H9 (cell line): Measurements from ENCODE around the gene TBXAS1. TPM values are rescaled to one million over a fixed set of nuclear protein-coding genes. Genes with fewer than 3 reads are reported as not detected.

Source experiments
- DNase-seq: peaks from one replicate; pipeline ENCODE4 v3.0.0-alpha.2; 2017
- H2AFZ ChIP-seq: one replicate; pipeline ENCODE4 v1.6.1; 2013; ENCODE audit warnings: mild to moderate bottlenecking, low read length, control low read depth, moderate library complexity
- H2AK5ac ChIP-seq: 2 replicates; pipeline ENCODE4 v1.6.1; 2013; ENCODE audit warnings: low read length, control low read depth, mixed read lengths; ENCODE audit not compliant: insufficient read length
- H2BK120ac ChIP-seq: one replicate; pipeline ENCODE4 v1.6.1; 2013; ENCODE audit warnings: low read depth, mild to moderate bottlenecking, low read length, control low read depth, inconsistent platforms; ENCODE audit not compliant: poor library complexity, severe bottlenecking
- H2BK12ac ChIP-seq: 2 replicates; pipeline ENCODE4 v1.6.1; 2013; ENCODE audit warnings: low read length, control low read depth, mixed read lengths, low read depth; ENCODE audit not compliant: insufficient read length
- H2BK15ac ChIP-seq: 2 replicates; pipeline ENCODE4 v1.6.1; 2013; ENCODE audit warnings: low read depth, low read length, control low read depth
- H2BK20ac ChIP-seq: one replicate; pipeline ENCODE4 v1.6.1; 2013; ENCODE audit warnings: low read depth, mild to moderate bottlenecking, low read length, control low read depth, inconsistent platforms; ENCODE audit not compliant: poor library complexity, severe bottlenecking
- H2BK5ac ChIP-seq: 2 replicates; pipeline ENCODE4 v1.6.1; 2013; ENCODE audit warnings: low read length, control low read depth, mixed read lengths; ENCODE audit not compliant: insufficient read length
- H3K14ac ChIP-seq: 2 replicates; pipeline ENCODE4 v1.6.1; 2013; ENCODE audit warnings: low read length, control low read depth; ENCODE audit not compliant: insufficient read depth
- H3K18ac ChIP-seq: 2 replicates; pipeline ENCODE4 v1.6.1; 2013; ENCODE audit warnings: low read depth, mild to moderate bottlenecking, mixed read lengths, low read length, control low read depth; ENCODE audit not compliant: insufficient read length
- H3K23ac ChIP-seq: 2 replicates; pipeline ENCODE4 v1.6.1; 2013; ENCODE audit warnings: low read length, control low read depth, mixed read lengths, low read depth; ENCODE audit not compliant: insufficient read length
- H3K23me2 ChIP-seq: 2 replicates; pipeline ENCODE4 v1.6.1; 2013; ENCODE audit warnings: low read depth, mild to moderate bottlenecking, mixed read lengths, low read length, control low read depth; ENCODE audit not compliant: insufficient read length, poor library complexity, severe bottlenecking
- H3K27ac ChIP-seq: 2 replicates; pipeline ENCODE4 v1.5.1; 2013; ENCODE audit warnings: low read length, control low read depth, mixed read lengths, low read depth; ENCODE audit not compliant: insufficient read length
- H3K27me3 ChIP-seq: 2 replicates; pipeline ENCODE4 v1.6.1; 2013; ENCODE audit warnings: low read length, control low read depth, inconsistent platforms; ENCODE audit not compliant: insufficient read depth
- H3K4ac ChIP-seq: 2 replicates; pipeline ENCODE4 v1.6.1; 2013; ENCODE audit warnings: low read depth, mild to moderate bottlenecking, control low read depth, inconsistent platforms, low read length, moderate library complexity
- H3K4me1 ChIP-seq: 2 replicates; pipeline ENCODE4 v1.6.1; 2013; ENCODE audit warnings: low read length, control low read depth, inconsistent platforms; ENCODE audit not compliant: insufficient read depth
- H3K4me2 ChIP-seq: 2 replicates; pipeline ENCODE4 v1.6.1; 2013; ENCODE audit warnings: low read length, control low read depth, mixed read lengths; ENCODE audit not compliant: insufficient read length, insufficient read depth
- H3K56ac ChIP-seq: 2 replicates; pipeline ENCODE4 v1.6.1; 2013; ENCODE audit warnings: low read depth, mild to moderate bottlenecking, mixed read lengths, low read length, control low read depth; ENCODE audit not compliant: insufficient read length
- H3K79me1 ChIP-seq: 2 replicates; pipeline ENCODE4 v1.6.1; 2013; ENCODE audit warnings: low read depth, mild to moderate bottlenecking, moderate library complexity, low read length, control low read depth, inconsistent platforms; ENCODE audit not compliant: insufficient read depth, poor library complexity, severe bottlenecking
- H3K79me2 ChIP-seq: 2 replicates; pipeline ENCODE4 v1.6.1; 2013; ENCODE audit warnings: low read length, control low read depth, inconsistent platforms; ENCODE audit not compliant: insufficient read depth
- H3K9ac ChIP-seq: 2 replicates; pipeline ENCODE4 v1.6.1; 2013; ENCODE audit warnings: low read length, control low read depth, mixed read lengths; ENCODE audit not compliant: insufficient read length; ENCODE audit errors: extremely low read depth
- H3K9me3 ChIP-seq: one replicate; pipeline ENCODE4 v1.6.1; 2013; ENCODE audit warnings: low read depth, low read length, inconsistent platforms; ENCODE audit not compliant: control insufficient read depth
- H3T11ph ChIP-seq: one replicate; pipeline ENCODE4 v1.6.1; 2013; ENCODE audit warnings: mild to moderate bottlenecking, low read length, control low read depth, inconsistent platforms
- H4K20me1 ChIP-seq: one replicate; pipeline ENCODE4 v1.6.1; 2013; ENCODE audit not compliant: control insufficient read depth, insufficient read length, insufficient read depth
- H4K5ac ChIP-seq: 2 replicates; pipeline ENCODE4 v1.6.1; 2013; ENCODE audit warnings: low read depth, mild to moderate bottlenecking, mixed read lengths, low read length, control low read depth; ENCODE audit not compliant: insufficient read length
- H4K8ac ChIP-seq: replicated peaks from 2 replicates; pipeline ENCODE4 v1.6.1; 2013; ENCODE audit warnings: low read length, control low read depth, mixed read lengths, low read depth; ENCODE audit not compliant: insufficient read length
- H4K91ac ChIP-seq: 2 replicates; pipeline ENCODE4 v1.6.1; 2013; ENCODE audit warnings: low read depth, mild to moderate bottlenecking, moderate library complexity, mixed read lengths, low read length, control low read depth; ENCODE audit not compliant: insufficient read length
- H3K27ac Mint-ChIP-seq, 3 experiments: 2 replicates in 2 of 3; 3 replicates in 1 of 3; pipeline ENCODE4 v1.8.0; 2020 to 2021; ENCODE audit warnings: mixed read lengths in 3 of 3, mild to moderate bottlenecking in 1 of 3, moderate library complexity in 1 of 3
- H3K27me3 Mint-ChIP-seq: 2 replicates; pipeline ENCODE4 v1.8.0; 2021; ENCODE audit warnings: low read depth, mild to moderate bottlenecking, moderate library complexity, mixed read lengths
- H3K36me3 Mint-ChIP-seq, 3 experiments: 2 replicates in 2 of 3; 3 replicates in 1 of 3; pipeline ENCODE4 v1.8.0; 2020 to 2021; ENCODE audit warnings: low read depth in 3 of 3, mixed read lengths in 3 of 3; ENCODE audit not compliant: insufficient read depth in 1 of 3
- H3K4me1 Mint-ChIP-seq, 2 experiments: 2 replicates each; pipeline ENCODE4 v1.8.0; 2020; ENCODE audit warnings: mixed read lengths in 2 of 2
- H3K4me3 Mint-ChIP-seq, 2 experiments: 2 replicates in 1 of 2; 3 replicates in 1 of 2; pipeline ENCODE4 v1.8.0; 2020 to 2021; ENCODE audit warnings: mild to moderate bottlenecking in 2 of 2, mixed read lengths in 2 of 2, moderate library complexity in 1 of 2
- H3K9me3 Mint-ChIP-seq, 2 experiments: 2 replicates in 1 of 2; 3 replicates in 1 of 2; pipeline ENCODE4 v1.8.0; 2020; ENCODE audit warnings: mild to moderate bottlenecking in 2 of 2, mixed read lengths in 2 of 2, moderate library complexity in 1 of 2
- CTCF ChIP-seq: fragments of 200-600 bp; sonication (generic); conservative IDR thresholded peaks from 3 replicates; pipeline ENCODE4 v1.8.0; 2021; ENCODE audit warnings: antibody characterized with exemption, mild to moderate bottlenecking
- WGBS: extraction: QIAGEN DNeasy Blood & Tissue Kit; methylation state at CpG from one replicate; pipeline ENCODE4 v1.1.7; 2013; ENCODE audit warnings: missing lambda C conversion rate, low lambda C conversion rate, mixed read lengths; ENCODE audit not compliant: insufficient read length; ENCODE audit errors: extremely low coverage; 5-methylcytosine and 5-hydroxymethylcytosine counted together
- total RNA-seq: library from RNA; stranded (reverse); gene quantifications from 2 replicates; pipeline ENCODE4 v1.2.1, GENCODE V29; 2021

Gene TBXAS1
- total RNA-seq, 1 experiment from 2014 or later: 0.39 TPM

GRCh38 chr7:139798221-139798620 lies 30.8 kb upstream of the TBXAS1 start:
- no peak overlapping the region for H4K91ac ChIP-seq
- DNase-seq: no peak
- H3K23me2 ChIP-seq: no peaks in the 10 kb centered on the region
- H2AFZ ChIP-seq: no peak overlapping the region
- no peak overlapping the region for H2BK20ac ChIP-seq
- Mint-ChIP-seq H3K4me3 (no peak overlapping the region), H3K36me3 (peaks cover 7 to 13% (median 8%) of the 10 kb centered on the region in 3 experiments), H3K4me1 (peaks cover 4 to 5% of the 10 kb centered on the region in 2 experiments; a peak in 3 of 4 replicates), H3K9me3 (peaks cover 13 to 14% of the 10 kb centered on the region in 2 experiments), H3K27ac (no peak overlapping the region), H3K27me3 (no peaks in the 10 kb centered on the region; the same call in 1 of the 2 replicates)
- H3K23ac ChIP-seq: no peak overlapping the region
- H4K8ac ChIP-seq: no peak overlapping the region
- H3K4me1 ChIP-seq: peaks cover 5% of the 10 kb centered on the region; the same call in 1 of the 2 replicates
- no peak overlapping the region for H3K4ac ChIP-seq
- H3K9ac ChIP-seq: no peak overlapping the region
- no peaks in the 10 kb centered on the region for H3K79me1 ChIP-seq
- no peak overlapping the region for H2BK12ac ChIP-seq
- H2BK120ac ChIP-seq: no peak overlapping the region
- H3K79me2 ChIP-seq: no peaks in the 10 kb centered on the region
- H3K4me2 ChIP-seq: no peak overlapping the region
- no peak overlapping the region for H3K18ac ChIP-seq
- TF ChIP-seq CTCF: no peak
- H4K5ac ChIP-seq: no peak overlapping the region
- H3K9me3 ChIP-seq: no peaks in the 10 kb centered on the region
- no peak overlapping the region for H2AK5ac ChIP-seq
- H3T11ph ChIP-seq: no peak overlapping the region
- H3K56ac ChIP-seq: no peak overlapping the region
- no peak overlapping the region for H2BK5ac ChIP-seq
- H4K20me1 ChIP-seq: no peaks in the 10 kb centered on the region
- H3K14ac ChIP-seq: no peak overlapping the region
- no CpG with 5 or more reads among the region's 10 CpGs for WGBS
- H3K27ac ChIP-seq: no peak overlapping the region
- H3K27me3 ChIP-seq: no peaks in the 10 kb centered on the region
- no peak overlapping the region for H2BK15ac ChIP-seq
